NCI-H774 (cell line): ENCODE data around the gene TACC3.

Experiments
- DNase-seq: peaks from one replicate; lab custom pipeline; 2025; lab: John Stamatoyannopoulos, UW

Gene TACC3

DNA sequence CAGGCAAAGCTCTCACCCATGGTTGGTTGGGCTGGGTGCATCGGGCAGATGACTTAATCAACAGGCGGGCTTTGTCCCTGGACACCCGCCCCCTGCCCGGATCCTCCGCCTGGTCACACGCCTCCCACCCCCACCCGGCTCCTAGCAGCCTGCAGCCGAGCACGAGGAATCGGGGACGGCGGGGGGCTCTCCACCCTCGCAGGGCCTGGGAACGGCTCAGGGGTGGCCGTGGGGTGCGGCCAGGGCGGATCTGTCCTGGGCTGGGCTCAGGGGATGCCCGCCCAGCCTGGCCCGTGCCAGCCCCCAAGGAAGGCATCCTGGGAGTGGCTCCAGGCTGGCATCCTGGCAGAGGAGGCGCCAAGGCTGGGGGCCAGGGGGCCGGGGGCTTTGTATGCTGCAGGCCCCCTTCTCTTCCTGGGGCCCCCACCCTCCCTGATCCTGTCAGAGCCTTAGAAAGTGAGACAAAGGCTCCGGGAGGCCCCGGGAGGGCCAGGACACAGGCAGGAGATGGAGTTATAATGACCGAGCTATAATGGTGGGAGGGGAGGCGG, 39.3 kb downstream of the TACC3 start:
- no peak for DNase-seq

DNA sequence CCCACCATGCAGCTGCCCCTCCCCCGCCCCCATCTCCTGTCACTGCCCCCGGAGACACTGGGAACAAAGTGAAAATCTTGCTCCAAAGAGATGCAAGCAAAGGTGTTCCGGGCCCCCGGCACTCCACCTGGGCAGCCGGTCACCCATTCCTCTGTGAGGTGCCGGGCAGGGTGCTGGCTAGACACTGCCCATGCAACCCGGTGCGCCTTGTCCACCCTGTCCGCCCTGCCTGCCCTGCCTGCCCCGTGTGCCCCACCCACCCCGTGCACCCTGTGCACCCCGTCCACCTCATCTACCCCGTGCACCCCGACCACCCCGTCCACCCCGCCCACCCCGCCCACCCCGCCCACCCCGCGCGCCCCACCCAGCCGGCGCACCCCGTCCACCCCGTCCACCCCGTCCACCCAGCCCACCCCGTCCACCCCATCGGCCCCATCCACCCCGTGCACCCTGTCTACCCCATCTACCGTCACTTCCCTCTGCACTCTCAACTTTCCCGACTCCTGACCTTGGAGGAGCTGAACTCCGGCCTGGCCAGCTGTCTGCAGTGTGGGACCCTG, 39.9 kb downstream of the TACC3 start:
- DNase-seq: no peak

DNA sequence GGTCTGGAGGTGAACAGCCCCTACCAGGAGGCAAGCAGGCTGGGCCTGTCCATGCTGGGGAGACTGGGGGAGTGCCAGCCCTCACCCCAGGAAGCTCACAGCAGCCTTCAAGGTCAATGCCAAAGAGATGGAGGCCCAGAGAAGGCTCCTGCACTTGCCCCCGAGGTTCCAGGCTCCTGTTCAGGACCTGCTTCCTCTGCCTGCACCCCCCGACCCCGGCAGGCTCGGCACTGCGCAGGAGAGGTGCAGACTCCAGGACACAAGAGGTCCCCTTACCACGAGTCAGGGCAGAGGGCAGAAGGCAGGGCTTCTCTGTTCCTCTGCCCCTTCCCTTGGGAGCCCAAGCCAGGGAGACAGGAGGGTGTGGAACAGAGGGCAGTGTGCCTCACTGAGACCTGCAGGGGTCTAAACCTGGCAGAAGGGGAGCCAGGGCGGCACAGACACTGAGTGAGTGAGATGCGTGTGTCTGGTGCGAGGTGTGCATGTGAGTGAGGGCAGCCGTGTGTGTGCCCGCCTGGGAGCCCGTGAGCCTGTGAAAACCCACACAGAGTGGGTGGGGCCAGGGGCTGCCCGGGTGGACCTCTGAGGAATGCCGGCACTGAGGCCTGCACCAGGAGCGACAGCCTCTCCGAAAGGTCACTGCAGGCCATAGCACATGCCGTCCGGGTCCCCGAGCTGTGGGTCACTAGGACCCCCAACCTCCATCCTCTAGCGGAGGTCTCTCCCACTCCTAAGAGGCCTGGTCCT, 41.1 kb downstream of the TACC3 start:
- DNase-seq: no peak

DNA sequence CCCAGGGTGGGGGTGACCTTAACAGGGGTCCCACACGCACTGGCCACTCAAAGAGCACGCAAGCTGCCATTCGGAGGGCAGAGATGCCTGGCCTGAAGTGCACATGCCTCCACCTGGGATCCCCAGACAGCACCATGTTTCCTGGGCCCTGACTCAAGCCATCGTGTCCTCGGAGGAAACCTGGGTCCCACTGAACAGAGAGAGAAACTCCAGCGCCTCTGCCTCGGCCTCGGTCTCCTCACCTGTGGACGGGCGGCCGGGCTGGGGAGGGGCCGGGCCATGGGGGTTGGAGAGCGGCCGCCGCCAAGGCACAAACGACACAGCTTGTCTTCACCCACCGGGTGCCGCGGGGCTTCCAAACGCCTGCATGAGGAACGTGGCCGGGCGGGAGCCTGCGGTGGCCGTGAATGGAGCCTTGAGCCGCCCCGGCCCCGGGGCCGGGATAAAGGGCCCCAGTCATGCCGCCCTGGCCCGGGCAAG, 41.8 kb downstream of the TACC3 start:
- no peak for DNase-seq

DNA sequence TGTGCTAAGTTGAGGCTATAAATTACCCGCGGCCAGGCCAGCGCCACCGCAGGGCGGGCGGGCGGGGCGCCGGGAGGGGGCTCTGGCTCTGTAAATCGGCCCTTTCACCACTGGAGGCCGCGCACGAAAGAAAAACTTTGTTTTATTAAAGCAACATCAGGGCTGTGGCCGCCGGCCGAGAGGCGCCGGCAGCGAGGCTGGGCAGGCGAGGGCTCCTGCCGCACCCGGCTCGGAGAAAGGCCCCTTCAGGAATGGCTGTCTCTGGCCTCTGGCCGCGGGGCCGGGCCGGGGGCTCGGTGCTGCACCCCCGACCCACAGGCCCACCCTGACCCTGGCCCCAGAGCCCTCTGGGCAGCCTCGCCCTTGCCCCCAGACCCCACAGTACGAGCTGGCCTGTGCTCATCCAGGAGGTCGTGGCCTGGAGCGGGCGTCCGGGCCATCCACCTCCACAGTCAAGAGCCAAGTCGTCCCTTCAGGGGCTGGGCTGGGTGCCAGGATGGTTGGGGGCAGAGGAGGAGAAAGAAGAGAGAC, 42.3 kb downstream of the TACC3 start:
- DNase-seq: no peak

DNA sequence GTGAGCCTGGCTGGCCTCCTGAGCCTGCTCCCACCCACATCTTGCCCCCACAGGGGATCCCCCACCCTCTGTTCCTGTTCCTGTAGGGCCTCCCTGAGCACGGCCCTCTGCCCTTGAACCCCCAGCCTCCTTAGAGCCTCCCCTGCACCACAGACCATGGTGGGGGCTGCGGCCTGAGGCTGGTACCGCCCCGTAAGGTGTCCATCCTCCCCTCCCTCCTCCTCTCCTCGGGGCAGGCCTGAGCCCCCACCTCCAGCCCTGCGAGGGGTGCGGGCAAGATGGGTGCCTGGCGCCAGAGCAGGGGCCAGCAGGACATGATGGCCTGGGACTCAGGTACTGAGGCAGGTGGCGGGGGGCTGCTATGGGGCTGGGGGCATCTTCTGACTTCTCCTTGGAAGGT, 43.3 kb downstream of the TACC3 start:
- no peak for DNase-seq

DNA sequence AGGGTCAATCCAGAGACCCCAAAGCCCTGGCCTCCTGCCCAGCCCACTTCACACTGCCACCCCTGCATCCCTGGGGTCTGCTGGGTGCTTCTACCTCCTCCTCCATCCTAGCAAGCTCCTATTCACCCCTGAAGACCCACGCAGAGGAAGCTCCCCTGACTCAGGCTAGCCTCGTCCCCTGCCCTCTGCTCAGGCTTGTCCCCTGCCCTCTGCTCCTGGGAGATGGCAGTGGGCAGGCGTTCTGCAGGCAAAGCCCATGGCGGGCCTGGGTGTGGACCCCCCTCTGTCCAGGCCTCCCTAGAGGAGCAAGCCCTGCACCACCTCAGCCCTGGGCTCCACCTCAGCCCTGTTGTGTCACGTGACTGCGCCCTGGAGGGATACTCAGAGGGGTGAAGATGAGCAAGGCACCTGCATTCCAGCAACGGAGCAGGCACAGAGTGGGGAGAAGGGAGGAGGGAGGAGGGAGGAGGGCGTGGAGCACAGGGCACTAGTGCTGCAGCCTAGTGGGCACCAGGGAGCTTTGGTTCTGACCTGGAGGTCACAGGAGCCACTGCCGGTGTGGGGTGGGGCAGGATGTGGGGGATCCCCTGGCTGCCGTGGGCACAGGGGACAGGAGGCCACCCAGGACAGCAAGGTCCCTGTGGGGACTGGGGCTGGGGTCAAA, 44.2 kb downstream of the TACC3 start:
- DNase-seq: no peak

DNA sequence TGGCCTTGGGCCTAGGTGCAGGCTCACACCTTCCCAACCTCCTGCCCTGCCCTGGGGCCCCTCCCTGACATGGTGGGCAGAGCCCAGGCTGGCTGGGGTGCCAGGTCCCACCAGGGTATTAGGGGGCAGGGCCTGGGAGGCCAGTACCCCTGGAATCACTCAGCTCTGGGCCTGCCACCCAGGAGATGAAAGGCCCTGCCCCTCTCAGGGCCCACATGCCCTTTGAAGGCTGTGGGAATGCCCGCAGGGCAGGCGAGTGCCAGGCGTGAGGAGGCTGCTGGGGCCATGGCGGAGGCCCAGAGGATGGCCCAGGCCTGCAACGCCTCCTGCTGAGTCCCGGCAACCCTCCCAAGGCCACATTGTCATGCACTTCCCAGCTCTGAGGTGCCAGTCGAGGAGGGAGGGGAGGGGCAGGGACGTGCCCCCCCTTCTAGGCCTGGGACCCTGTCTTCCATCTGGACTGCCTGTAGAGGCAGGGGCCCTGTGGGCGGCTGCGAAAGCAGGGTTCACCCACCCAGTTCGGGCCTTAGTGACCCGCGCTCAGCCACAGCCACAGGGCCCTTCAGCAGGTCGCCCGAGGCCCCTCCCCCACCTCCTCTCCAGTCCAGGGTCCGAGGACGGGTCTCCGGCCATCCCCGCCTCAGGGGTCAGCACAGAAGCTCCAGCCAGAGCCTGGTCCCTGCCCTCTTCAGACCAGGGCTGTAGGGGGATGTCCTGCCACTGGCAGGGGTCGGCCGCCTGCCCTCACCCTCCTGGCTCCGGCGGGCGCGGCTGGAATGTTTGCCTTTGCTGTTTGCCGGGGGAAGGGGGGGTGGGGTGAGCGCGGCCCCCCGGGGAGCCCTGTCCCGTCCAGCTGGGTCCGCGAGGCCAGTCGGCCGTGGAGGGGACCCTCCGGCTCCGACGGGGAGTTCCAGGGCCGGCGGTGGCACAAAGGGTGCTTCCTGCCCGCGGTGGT, 45.1 kb downstream of the TACC3 start:
- DNase-seq: no peak

DNA sequence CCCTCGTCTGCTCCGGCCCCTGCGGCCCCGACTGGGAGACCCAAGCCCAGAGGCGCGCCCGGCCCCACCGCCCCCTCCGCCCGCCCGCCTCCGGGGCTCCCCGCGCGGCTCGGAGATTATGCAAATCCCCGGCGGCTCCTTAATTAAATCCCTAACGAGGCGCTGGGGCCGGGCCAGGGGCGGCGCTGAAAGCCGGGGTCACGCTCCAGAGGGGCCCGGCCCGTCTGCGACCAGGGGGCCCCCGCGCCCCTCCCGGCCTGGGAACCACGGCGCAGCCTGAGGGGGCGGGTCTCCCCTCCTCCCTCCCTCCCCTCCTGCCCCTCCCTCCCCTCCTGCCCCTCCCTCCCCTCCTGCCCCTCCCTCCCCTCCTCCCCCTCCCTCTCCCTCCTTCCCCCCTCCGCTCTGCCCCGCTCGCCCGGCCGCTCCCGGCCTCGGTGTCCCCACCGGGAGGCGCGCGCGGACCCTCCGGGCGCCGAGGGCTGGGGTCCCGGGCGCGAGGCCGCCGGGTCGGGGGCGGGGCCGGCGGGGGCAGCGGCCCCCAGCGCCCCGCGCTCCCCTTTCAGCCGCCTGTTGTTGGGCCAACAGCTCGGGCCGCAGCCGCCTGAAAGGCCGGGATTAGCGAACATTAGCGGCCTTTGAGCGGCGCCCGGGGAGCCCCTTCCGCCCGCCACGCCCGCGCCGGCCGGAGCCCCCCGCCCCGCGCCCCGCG, 45.9 kb downstream of the TACC3 start:
- no peak for DNase-seq

DNA sequence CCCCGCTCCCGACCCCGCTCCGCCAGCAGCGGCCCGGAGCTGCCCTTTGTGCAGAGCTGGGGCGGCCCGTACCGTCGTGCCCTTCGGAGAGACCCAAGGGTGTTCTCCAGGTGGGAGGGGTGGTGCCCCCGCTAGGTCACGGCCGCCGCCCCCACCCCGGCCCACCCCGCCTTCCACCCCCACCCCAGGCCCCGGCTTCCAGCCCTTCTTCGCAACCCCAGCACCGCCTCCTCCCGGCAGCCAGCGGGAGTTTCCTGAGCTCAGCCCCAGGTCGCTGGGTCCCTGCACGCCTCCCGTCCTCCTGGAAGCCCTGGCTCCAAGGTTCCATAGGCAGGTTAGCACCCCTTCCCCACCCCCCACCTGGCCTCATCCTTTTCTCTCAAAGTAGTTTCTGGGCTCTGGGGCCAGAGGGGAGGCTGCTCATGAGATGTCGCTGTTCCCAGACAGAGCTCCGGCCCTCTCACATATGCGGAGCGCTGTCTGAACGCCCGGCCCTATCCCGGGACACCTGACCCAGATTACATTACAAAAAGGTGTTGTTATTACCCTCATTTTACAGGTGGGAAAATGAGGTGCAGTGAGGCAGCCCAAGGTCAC, 46.5 kb downstream of the TACC3 start:
- no peak for DNase-seq

DNA sequence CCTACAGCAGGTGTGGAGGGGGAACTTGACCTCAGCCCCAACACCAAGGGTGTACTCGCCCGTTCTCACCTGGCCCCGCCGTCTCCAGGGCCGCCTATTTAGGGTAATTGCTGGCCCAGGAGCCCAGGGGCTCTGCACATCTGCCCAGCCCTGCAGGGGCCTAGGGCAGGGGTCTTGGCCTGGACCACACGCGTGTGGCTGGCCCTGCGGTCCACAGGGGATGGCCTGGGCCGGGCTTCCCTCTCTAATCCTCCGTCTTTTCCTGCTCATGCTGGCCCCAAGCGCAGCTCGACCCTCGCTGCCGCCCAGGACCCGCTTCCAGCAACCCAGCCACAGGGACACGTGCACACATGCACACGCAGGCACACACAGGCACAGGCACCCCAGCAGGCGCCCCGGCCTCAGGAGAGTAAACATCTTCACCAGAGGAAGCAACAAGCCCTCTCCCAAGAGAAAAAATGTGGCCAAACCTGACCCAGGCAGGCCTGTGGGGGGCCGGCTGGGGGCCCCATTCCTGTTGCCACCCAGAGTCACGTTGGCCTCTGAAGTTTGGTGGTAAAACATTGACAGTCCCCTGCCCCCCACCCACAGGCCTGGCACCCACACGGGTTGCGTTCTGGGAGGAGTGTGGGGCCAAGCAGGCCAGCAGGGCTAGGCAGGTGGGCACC, 47.2 kb downstream of the TACC3 start:
- DNase-seq: no peak

DNA sequence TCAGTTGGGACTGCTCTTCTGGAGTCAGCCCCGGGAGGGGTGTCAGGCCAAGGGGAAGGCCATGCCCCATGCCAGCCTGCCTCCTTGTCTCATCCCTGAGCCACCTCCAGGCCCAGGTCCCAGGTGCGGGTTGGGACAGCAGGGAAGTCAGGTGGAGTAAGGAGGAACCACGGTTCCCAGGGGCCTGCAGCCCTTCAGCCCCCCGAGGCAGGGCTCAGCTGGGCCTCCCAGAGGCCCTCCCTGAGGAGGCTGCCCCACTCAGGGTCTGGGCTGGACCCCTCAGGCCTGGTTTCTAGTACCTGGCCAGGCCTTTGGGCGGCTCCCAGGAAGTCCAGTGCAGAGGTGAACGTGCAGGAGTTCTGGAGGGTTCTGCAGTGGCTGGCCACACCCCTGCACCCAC, 48.4 kb downstream of the TACC3 start:
- DNase-seq: no peak

DNA sequence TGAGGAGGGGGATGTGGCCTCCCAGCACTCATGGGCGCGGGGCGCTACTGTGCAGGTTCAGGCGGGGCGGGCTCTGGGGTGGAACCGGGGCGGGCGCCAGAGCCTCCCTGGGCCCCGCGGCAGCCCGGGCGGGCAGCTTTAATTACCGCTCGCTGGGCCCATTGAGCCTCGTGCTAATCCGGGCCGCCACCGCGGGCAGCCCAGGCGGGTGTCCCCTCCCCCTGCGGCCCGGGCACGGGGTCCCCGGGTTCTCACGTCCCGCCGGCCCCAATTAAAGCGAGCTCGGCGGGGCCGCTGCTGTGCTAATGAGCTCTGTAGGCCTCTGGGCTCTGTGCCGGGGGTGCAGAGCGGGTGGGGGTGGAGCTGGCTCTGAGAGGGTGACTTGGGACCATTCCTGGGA, 48.9 kb downstream of the TACC3 start:
- DNase-seq: no peak

DNA sequence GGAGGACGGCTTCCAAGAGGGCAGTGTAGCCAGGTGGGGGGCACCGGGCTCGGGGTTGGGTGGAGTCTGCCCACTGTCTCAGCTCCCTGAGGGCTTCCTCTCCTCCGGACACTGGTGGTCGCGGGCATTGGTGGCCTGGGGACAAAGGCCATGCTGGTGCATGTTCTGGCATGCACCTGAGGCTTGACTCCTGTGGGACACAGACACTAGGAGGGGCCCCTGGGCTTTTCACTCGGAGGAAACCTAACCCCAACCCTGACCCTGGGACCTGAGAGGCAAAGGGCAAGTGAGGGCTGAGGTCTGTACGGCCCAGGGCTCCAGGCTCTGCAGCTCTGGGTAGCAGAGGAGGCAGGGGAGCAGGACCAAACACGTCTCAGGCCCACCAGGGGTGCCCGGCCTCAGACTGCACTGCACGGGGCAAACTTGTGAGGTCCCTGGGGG, 49.5 kb downstream of the TACC3 start:
- DNase-seq: no peak

DNA sequence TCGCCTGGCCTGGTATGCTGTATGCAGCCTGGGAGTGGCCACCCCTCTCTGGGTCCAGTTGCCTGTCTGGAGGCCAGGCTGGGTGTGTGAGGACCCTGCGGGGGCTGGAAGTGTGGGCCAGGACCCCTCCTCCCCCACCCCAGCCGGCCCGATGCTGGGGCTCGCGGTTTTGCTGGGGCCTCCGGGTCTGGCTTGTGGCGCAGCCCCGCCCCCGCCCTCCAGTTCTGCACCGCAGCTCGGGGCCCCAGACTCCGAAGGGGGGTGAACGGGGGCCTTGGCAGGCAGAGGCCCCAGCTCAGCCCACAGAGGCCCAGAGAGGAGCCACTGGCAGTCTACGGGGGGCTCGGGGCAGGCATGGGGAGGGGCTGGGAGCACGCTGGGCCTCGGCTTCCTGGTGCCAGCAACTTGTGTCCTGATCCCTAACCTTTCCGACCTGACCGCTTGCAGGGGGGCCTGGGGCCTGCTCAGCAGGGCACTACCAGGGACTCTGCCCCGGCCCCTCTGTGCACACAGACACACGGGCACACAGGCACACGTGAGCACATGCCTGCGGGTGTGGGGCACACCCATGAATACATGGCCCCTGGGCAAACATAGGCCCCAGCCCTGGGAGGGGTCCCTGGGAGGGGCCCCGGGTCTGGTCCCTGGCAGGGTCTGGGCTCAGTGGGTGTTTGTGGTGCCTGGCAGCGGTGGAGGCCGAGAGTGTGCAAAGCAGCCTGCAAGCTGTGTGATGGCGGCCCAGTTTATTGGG, 50.4 kb downstream of the TACC3 start:
- DNase-seq: no peak

DNA sequence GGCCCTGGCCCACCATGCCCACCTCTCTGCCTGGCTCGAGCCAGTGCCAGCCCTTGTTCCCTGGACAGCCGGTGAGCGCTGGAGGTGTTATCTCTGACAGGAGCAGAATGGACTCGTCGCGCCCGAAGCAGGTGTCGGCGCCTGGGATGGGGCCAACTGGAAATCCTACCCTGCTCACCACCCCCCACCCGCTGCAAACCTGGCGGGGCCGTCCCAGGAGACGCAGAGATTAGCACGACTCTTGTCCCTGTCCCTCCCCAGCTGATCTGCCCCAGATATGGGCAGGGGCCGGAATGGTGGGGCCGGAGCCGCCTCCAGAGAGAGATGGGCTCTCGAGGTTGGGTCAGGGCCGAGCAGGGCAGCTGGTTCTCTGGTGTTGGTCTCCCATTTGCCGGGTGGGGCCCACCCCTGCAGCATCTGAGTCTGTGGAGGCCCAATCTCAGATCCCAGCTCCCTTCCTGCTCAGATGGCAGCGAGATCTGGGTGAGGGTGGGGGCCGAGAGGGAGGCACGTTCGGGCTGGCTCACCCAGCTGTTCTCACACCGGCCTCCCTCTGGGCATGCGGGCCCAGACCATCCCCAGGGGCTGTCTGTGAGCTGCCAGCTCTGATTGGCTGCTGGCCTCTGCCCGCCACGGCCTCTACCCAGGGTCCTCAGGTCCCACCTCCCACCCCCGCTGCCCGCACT, 51.7 kb downstream of the TACC3 start:
- no peak for DNase-seq

DNA sequence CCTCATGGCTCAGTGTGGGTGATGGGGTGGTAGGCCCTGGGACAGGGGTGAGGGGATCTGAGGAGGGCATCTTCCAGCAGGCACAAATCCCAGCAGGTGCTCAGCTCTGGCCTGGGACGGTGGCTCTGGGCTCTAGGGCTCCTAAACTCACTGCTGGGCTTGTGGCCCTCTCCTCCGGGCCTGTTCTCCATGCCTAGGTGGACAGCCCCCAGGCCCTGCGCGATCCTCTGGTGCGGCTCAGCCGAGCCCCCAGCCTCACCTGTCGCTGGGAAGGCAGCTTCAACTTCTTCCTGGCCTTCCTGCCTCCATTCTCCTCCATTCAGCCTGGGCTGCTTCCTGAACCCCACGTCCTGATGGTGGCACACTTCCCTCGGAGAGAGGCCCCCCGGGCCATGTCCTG, 52.4 kb downstream of the TACC3 start:
- DNase-seq: no peak

DNA sequence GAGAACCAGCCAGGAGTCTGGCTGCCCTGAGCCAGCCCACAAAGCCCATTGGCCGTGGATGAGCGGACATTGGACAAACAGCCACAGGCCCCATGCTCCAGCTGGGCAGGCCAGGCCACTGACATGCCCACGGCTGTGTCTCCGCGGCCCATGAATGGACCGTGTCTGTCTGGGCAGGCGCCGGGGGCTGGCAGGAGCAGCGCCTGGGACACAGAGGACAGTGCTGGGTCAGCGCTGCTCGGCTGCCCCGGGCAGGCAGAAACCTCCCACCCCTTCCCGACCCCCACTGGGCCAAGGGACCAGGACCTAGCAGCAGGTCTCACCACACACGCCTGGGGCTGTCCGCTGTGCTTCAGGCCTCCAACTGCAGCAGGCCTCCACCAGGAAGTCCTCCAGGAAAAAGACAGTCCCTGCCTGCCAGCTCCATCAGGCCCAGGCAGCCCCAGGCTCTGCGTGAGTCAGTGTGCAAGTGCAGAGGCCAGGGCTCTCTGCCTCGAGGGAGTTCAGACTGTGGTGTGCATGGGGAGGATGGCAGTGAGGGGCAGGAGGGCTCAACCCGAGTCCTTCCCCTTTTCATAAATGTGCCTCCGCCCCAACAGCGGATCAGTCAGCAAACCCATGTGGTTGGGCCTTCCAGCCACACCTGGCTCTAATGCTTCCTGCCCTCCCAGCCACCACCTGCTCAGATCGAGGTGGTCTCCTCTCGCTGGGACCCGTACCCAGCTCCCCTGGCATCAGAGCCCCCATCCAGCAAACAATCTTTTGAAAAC, 54.6 kb downstream of the TACC3 start:
- DNase-seq: no peak
